K562 (cell line): ENCODE results near the gene MAP3K19. TPM values are rescaled to one million over a fixed set of nuclear protein-coding genes. Genes with fewer than 3 reads are reported as not detected.

Source experiments
- ATAC-seq: fragments of 200-7000 bp; cut with Tn5 transposase; 3 replicates; pipeline ENCODE4 v1.9.1; 2020; ENCODE audit warnings: moderate library complexity
- BruUV-seq: library from RNA; stranded (reverse); fragments of 400-500 nt; replicated peaks from 2 replicates; lab custom pipeline; 2021; lab: Mats Ljungman, UMichigan
- CTCF ChIA-PET: fragments of 300-600 bp; formaldehyde crosslinking; extraction: SDS; loops from one replicate; lab custom pipeline; 2021; ENCODE audit warnings: low intra/inter-chr PET ratio; lab: Yijun Ruan, JAX
- POLR2A ChIA-PET: fragments of 300-600, 350-650 bp; sonication (Branson Sonifier 250); formaldehyde crosslinking; extraction: SDS; loops from one replicate; lab custom pipeline; 2021; ENCODE audit warnings: antibody characterized with exemption, inconsistent platforms; lab: Yijun Ruan, JAX
- DNase-seq, 4 experiments: peaks; one replicate each; pipeline versions ENCODE4 v3.0.0 to v3.0.0-alpha.2; 2011 to 2018; ENCODE audit warnings: low spot score in 3 of 4, mixed read lengths in 3 of 4; ENCODE audit errors: extremely low read depth in 1 of 4
- FAIRE-seq: peaks from 2 replicates; lab custom pipeline; 2011; peaks lifted over from hg19 to GRCh38; lab: Jason Lieb, UNC
- H2AFZ ChIP-seq: 2 replicates; pipeline ENCODE4 v1.6.0; 2011; ENCODE audit warnings: low read depth, low read length, control low read depth, inconsistent platforms
- H3K27ac ChIP-seq: fragments of 200-600 bp; 3 replicates; pipeline ENCODE4 v1.8.0; 2011; ENCODE audit warnings: low read depth, mild to moderate bottlenecking, control low read depth, inconsistent platforms, low read length, moderate library complexity, mixed read lengths; ENCODE audit errors: extremely low read depth
- H3K27me3 ChIP-seq, 2 experiments: fragments of 300-600 bp in 1 of 2; 2 replicates in 1 of 2; 3 replicates in 1 of 2; pipeline versions ENCODE4 v1.6.0 to v1.8.0; 2011; ENCODE audit warnings: inconsistent platforms in 2 of 2, low read length in 2 of 2, mild to moderate bottlenecking in 1 of 2, mixed read lengths in 1 of 2, moderate library complexity in 1 of 2; ENCODE audit not compliant: control insufficient read depth in 2 of 2, insufficient read depth in 2 of 2
- H3K36me3 ChIP-seq: fragments of 300-600 bp; 3 replicates; pipeline ENCODE4 v1.8.0; 2011; ENCODE audit warnings: mild to moderate bottlenecking, low read length, inconsistent platforms; ENCODE audit not compliant: control insufficient read depth, insufficient read depth
- H3K4me1 ChIP-seq, 2 experiments: fragments of 200-600 bp in 1 of 2; replicated peaks in 1 of 2; 2 replicates in 1 of 2; 3 replicates in 1 of 2; pipeline versions ENCODE4 v1.5.1 to v1.8.0; 2011; ENCODE audit warnings: inconsistent platforms in 2 of 2, low read length in 2 of 2, mild to moderate bottlenecking in 1 of 2, mixed read lengths in 1 of 2, moderate library complexity in 1 of 2; ENCODE audit not compliant: control insufficient read depth in 2 of 2, insufficient read depth in 2 of 2
- H3K4me2 ChIP-seq: 2 replicates; pipeline ENCODE4 v1.6.1; 2011; ENCODE audit warnings: low read length, control low read depth, inconsistent platforms, mixed read lengths; ENCODE audit not compliant: insufficient read depth
- H3K4me3 ChIP-seq: fragments of 200-600 bp; sonication (generic), shearing (Covaris generic); 2 replicates; pipeline ENCODE4 v1.5.1; 2016; ENCODE audit warnings: control low read depth, inconsistent platforms
- H3K79me2 ChIP-seq: fragments of 200-600 bp; 3 replicates; pipeline ENCODE4 v1.8.0; 2011; ENCODE audit warnings: low read length, inconsistent platforms; ENCODE audit not compliant: control insufficient read depth, insufficient read depth
- H3K9ac ChIP-seq, 2 experiments: 2 replicates each; pipeline versions ENCODE4 v1.6.0 to v1.6.1; 2011; ENCODE audit warnings: low read depth in 2 of 2, low read length in 2 of 2, control low read depth in 1 of 2, inconsistent platforms in 1 of 2, mild to moderate bottlenecking in 1 of 2, mixed read lengths in 1 of 2; ENCODE audit not compliant: insufficient read depth in 1 of 2
- H3K9me1 ChIP-seq: one replicate; pipeline ENCODE4 v1.6.0; 2011; ENCODE audit warnings: inconsistent platforms, mild to moderate bottlenecking, low read length, moderate library complexity; ENCODE audit not compliant: control insufficient read depth, insufficient read depth
- H3K9me3 ChIP-seq: replicated peaks from 2 replicates; pipeline ENCODE4 v1.5.1; 2011; ENCODE audit warnings: low read depth, low read length, inconsistent platforms; ENCODE audit not compliant: control insufficient read depth, insufficient read depth
- H4K20me1 ChIP-seq: replicated peaks from 2 replicates; pipeline ENCODE4 v1.6.1; 2011; ENCODE audit warnings: low read length, inconsistent platforms, mixed read lengths; ENCODE audit not compliant: control insufficient read depth, insufficient read depth
- CREM ChIP-seq: IDR thresholded peaks from 2 replicates; pipeline ENCODE4 v1.6.1; 2014; ENCODE audit warnings: antibody characterized with exemption, low read depth
- DDX20 ChIP-seq: fragments of 450-650 bp; IDR thresholded peaks from 2 replicates; pipeline ENCODE4 v1.6.1; 2016; ENCODE audit warnings: missing genetic modification characterization, low read depth, mild to moderate bottlenecking, missing compliant biosample characterization, moderate library complexity
- ESRRA ChIP-seq: fragments of 450-650 bp; IDR thresholded peaks from 2 replicates; pipeline ENCODE4 v1.6.1; 2014; ENCODE audit warnings: low read depth, mild to moderate bottlenecking, moderate library complexity, borderline replicate concordance
- ETV1 ChIP-seq: fragments of 450-650 bp; conservative IDR thresholded peaks from 2 replicates; pipeline ENCODE4 v1.6.1; 2016; ENCODE audit warnings: missing genetic modification characterization, control low read depth, low read depth, missing compliant biosample characterization
- EWSR1 ChIP-seq: fragments of 450-650 bp; IDR thresholded peaks from 2 replicates; pipeline ENCODE4 v1.6.1; 2018; ENCODE audit warnings: borderline replicate concordance, mild to moderate bottlenecking, low read depth, moderate library complexity; ENCODE audit not compliant: partially characterized antibody
- HNRNPH1 ChIP-seq: fragments of 200-400 bp; formaldehyde crosslinking; optimal IDR thresholded peaks from 2 replicates; pipeline ENCODE3; 2017; ENCODE audit warnings: low read depth, mild to moderate bottlenecking, low read length, moderate library complexity
- NFE2 ChIP-seq: IDR thresholded peaks from 2 replicates; pipeline ENCODE4 v1.6.1; 2014; ENCODE audit warnings: antibody characterized with exemption, low read depth
- RBM22 ChIP-seq: fragments of 200-400 bp; formaldehyde crosslinking; IDR thresholded peaks from 2 replicates; pipeline ENCODE4 v1.6.1; 2018; ENCODE audit warnings: low read length, low read depth; ENCODE audit not compliant: poor library complexity, severe bottlenecking
- RBM39 ChIP-seq: fragments of 200-400 bp; formaldehyde crosslinking; optimal IDR thresholded peaks from 2 replicates; pipeline ENCODE3; 2018; ENCODE audit warnings: low read depth, low read length
- SAP30 ChIP-seq: fragments of 200-600 bp; sonication (generic); IDR thresholded peaks from 2 replicates; pipeline ENCODE4 v1.6.1; 2012; ENCODE audit warnings: borderline replicate concordance, low read depth, mild to moderate bottlenecking, moderate library complexity, low read length, control low read depth, inconsistent platforms; ENCODE audit not compliant: insufficient read depth, poor library complexity, severe bottlenecking
- TAF1 ChIP-seq: IDR thresholded peaks from 2 replicates; pipeline ENCODE4 v1.6.1; 2011; ENCODE audit warnings: mild to moderate bottlenecking, low read length, moderate library complexity; ENCODE audit not compliant: insufficient read depth, control insufficient read depth, severe bottlenecking; ENCODE audit errors: extremely low read depth
- ZNF239 ChIP-seq: fragments of 250-450 bp; sonication (Bioruptor Pico); IDR thresholded peaks from 2 replicates; pipeline ENCODE4 v1.4.0; 2020; ENCODE audit warnings: mild to moderate bottlenecking
- WGBS: fragments of 100-300 bp; shearing (Covaris generic); methylation state at CpG from one replicate; pipeline ENCODE4 v1.1.6; 2016; ENCODE audit warnings: low coverage, mixed read lengths; ENCODE audit not compliant: insufficient coverage; ENCODE audit errors: missing lambda C conversion rate; 5-methylcytosine and 5-hydroxymethylcytosine counted together
- in situ Hi-C: fragments of 300-500 bp; cut with MboI; formaldehyde crosslinking; loops from 4 replicates; pipeline ENCODE4 v1.15.0; 2018; ENCODE audit warnings: inconsistent platforms, mixed read lengths
- intact Hi-C: fragments of 100-400 bp; cut with micrococcal nuclease; formaldehyde crosslinking; loops from 2 replicates; pipeline ENCODE4 v1.14.2; 2022
- polyA plus RNA-seq, 8 experiments: library from polyadenylated mRNA; depleted of rRNA in 4 of 8; stranded (reverse) in 5 of 8; unstranded in 3 of 8; fragments of >200 nt; fragmentation: Nextera tagmentation in 2 of 8; fragmentation: Illumina TruSeq in 1 of 8; extraction: Ambion mirVana in 2 of 8; extraction: Trizol in 1 of 8; gene quantifications; 2 replicates each; pipeline versions ENCODE4 v1.2.1 to v1.2.3, GENCODE V29; 2011 to 2014; ENCODE audit warnings: inconsistent platforms in 1 of 8, missing spikeins in 1 of 8
- total RNA-seq, 7 experiments: library from RNA; depleted of rRNA in 6 of 7; stranded (reverse); fragments of >200 nt in 6 of 7; fragmentation: Illumina TruSeq in 2 of 7; extraction: Trizol in 2 of 7; gene quantifications; 2 replicates each; pipeline versions ENCODE4 v1.2.1 to v1.2.3, GENCODE V29; 2011 to 2021; ENCODE audit warnings: low replicate concordance in 1 of 7
- TF ChIP-seq, protein P1 (sequence below), 3 experiments: IDR thresholded peaks in 2 of 3; conservative IDR thresholded peaks in 1 of 3; 2 replicates each; pipeline ENCODE4 v1.5.1; 2011 to 2012; ENCODE audit warnings: low read length in 3 of 3, mild to moderate bottlenecking in 3 of 3, control low read depth in 2 of 3, improper control_type of control experiment in 1 of 3, inconsistent platforms in 1 of 3, low read depth in 1 of 3, mixed read lengths in 1 of 3, moderate library complexity in 1 of 3; ENCODE audit not compliant: insufficient read depth in 2 of 3
- TF ChIP-seq, protein P2 (sequence below), 2 experiments: fragments of 450-650 bp in 1 of 2; sonication (generic) in 1 of 2; formaldehyde crosslinking; conservative IDR thresholded peaks; 2 replicates each; pipeline versions ENCODE4 v1.4.0 to v1.8.1; 2020 to 2022; ENCODE audit warnings: mild to moderate bottlenecking in 1 of 2, missing genetic modification reagents in 1 of 2
- TF ChIP-seq, protein P3 (sequence below), 2 experiments: IDR thresholded peaks; 2 replicates each; pipeline ENCODE4 v1.6.1; 2012; ENCODE audit warnings: improper control_type of control experiment in 2 of 2, low read depth in 2 of 2, low read length in 2 of 2, borderline replicate concordance in 1 of 2

Gene MAP3K19
- total and polyA plus RNA-seq, 9 of the 15 experiments (the other 6 are each of a cell fraction or from before 2014, with no cell fraction given), result 0.29 TPM; not detected in 8

DNA sequence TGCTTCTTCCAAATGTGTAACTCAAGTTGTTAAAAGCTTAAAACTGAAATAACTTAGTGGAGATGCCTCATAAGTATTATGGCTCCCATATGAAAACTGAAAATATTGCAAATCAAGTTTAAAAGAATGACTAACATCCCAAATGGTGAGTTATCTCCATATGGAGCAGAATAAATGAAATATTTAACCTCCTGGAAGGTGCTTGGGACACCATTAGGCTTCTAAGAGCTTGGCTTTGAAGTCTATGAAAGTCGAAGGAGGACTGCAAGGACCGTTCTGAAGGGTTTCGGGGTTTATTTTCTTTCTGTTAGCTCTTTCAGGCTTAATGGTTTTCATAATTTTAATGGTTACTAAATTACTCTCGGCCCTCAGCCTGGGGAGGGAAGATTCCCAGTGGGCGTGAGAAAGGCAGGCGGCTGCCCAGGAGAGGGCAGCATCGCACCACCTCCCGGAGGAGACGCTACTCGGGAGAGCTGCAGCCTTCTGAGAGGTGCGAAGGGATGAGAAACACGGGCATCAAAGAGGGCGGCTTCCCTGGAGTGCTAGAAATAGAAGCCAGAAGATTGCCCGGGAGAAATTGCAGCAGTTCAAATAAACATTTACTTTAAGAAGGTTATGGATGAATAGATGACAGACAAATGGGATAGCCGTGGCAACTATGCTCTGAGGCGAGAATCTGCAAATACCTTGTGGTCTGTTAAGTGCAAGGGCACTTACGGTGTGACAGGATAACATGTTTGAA lies 43.1 kb downstream of the MAP3K19 start:
- 6% methylated on average over 17 of the region's 17 CpGs for WGBS
- no peak overlapping the region for H3K27ac ChIP-seq
- ChIA-PET CTCF (interaction anchor here (0.5 to 3.0 kb wide), 6 partner anchors 528 to 706 kb away, joined by 3 to 13 read pairs (median 4); no protein-coding TSS in a partner anchor), POLR2A (interaction anchor here (0.6 to 0.7 kb wide), 3 partner anchors 368 to 1430 kb away, joined by 3 to 4 read pairs (median 3); no protein-coding TSS in a partner anchor)
- no TSS peak for BruUV-seq
- no peaks in the 10 kb centered on the region for H3K79me2 ChIP-seq
- DNase-seq, result peak; percentile 77 to 82 (median 81)
- no peaks in the 10 kb centered on the region for H3K9me3 ChIP-seq
- H3K4me3 ChIP-seq, result no peak overlapping the region
- H3K36me3 ChIP-seq, result no peaks in the 10 kb centered on the region
- no peaks in the 10 kb centered on the region for H4K20me1 ChIP-seq
- H3K9ac ChIP-seq, result no peak overlapping the region; a peak in 1 of 4 replicates
- peaks cover 0 to 8% of the 10 kb centered on the region in 2 experiments; a peak in 2 of 5 replicates for H3K4me1 ChIP-seq
- H3K9me1 ChIP-seq, result no peaks in the 10 kb centered on the region
- H3K27me3 ChIP-seq, result no peaks in the 10 kb centered on the region
- in situ Hi-C loops, result no loop called here
- peak overlapping the region; percentile 73 for H2AFZ ChIP-seq
- ATAC-seq, result peak; percentile 99
- FAIRE-seq, result peak; percentile 76
- intact Hi-C loops, result loop anchor here (1.0 to 10.0 kb wide), 9 partner anchors 47 to 1381 kb away; partner anchors contain the start of genes R3HDM1 and ZRANB3
- peak overlapping the region; percentile 61 for H3K4me2 ChIP-seq
- TF ChIP-seq DDX20 (tag), result no peak
- 0 out of 2 replicates have a peak, but pooled peaks have one; percentile 4 for TF ChIP-seq CREM
- TF ChIP-seq EWSR1, result no peak
- TF ChIP-seq, protein P1, sequence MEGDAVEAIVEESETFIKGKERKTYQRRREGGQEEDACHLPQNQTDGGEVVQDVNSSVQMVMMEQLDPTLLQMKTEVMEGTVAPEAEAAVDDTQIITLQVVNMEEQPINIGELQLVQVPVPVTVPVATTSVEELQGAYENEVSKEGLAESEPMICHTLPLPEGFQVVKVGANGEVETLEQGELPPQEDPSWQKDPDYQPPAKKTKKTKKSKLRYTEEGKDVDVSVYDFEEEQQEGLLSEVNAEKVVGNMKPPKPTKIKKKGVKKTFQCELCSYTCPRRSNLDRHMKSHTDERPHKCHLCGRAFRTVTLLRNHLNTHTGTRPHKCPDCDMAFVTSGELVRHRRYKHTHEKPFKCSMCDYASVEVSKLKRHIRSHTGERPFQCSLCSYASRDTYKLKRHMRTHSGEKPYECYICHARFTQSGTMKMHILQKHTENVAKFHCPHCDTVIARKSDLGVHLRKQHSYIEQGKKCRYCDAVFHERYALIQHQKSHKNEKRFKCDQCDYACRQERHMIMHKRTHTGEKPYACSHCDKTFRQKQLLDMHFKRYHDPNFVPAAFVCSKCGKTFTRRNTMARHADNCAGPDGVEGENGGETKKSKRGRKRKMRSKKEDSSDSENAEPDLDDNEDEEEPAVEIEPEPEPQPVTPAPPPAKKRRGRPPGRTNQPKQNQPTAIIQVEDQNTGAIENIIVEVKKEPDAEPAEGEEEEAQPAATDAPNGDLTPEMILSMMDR (IDR thresholded peaks at IDR 0.05 in 2 of 3, conservative IDR thresholded peaks at IDR 0.05 in 1 of 3; ENCODE audit: insufficient read depth in 2 of 3, low read depth in 1 of 3, low read length in 3 of 3), result peak; percentile 91 to 96 (median 92)
- TF ChIP-seq SAP30, result no peak
- TF ChIP-seq ETV1 (tag), result no peak
- no peak for TF ChIP-seq RBM39
- TF ChIP-seq, protein P2, sequence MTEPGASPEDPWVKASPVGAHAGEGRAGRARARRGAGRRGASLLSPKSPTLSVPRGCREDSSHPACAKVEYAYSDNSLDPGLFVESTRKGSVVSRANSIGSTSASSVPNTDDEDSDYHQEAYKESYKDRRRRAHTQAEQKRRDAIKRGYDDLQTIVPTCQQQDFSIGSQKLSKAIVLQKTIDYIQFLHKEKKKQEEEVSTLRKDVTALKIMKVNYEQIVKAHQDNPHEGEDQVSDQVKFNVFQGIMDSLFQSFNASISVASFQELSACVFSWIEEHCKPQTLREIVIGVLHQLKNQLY (CRISPR knock-in tag; conservative IDR thresholded peaks at IDR 0.05), result no peak
- TF ChIP-seq, protein P3, sequence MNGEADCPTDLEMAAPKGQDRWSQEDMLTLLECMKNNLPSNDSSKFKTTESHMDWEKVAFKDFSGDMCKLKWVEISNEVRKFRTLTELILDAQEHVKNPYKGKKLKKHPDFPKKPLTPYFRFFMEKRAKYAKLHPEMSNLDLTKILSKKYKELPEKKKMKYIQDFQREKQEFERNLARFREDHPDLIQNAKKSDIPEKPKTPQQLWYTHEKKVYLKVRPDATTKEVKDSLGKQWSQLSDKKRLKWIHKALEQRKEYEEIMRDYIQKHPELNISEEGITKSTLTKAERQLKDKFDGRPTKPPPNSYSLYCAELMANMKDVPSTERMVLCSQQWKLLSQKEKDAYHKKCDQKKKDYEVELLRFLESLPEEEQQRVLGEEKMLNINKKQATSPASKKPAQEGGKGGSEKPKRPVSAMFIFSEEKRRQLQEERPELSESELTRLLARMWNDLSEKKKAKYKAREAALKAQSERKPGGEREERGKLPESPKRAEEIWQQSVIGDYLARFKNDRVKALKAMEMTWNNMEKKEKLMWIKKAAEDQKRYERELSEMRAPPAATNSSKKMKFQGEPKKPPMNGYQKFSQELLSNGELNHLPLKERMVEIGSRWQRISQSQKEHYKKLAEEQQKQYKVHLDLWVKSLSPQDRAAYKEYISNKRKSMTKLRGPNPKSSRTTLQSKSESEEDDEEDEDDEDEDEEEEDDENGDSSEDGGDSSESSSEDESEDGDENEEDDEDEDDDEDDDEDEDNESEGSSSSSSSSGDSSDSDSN (IDR thresholded peaks at IDR 0.05; ENCODE audit: borderline replicate concordance in 1 of 2, low read depth in 2 of 2, low read length in 2 of 2), result no peak
- no peak for TF ChIP-seq ESRRA
- no peak for TF ChIP-seq TAF1
- TF ChIP-seq RBM22, result no peak
- no peak for TF ChIP-seq NFE2
- TF ChIP-seq HNRNPH1, result no peak
- no peak for TF ChIP-seq ZNF239 (CRISPR knock-in tag)
